SU-DHL-6 (cell line): ENCODE data around the gene CCL24.

Experiments used
- EZH2phosphoT487 ChIP-seq: fragments of 200-600 bp; sonication (generic), shearing (Covaris generic); conservative IDR thresholded peaks from 2 replicates; pipeline ENCODE4 v1.6.1; 2018; ENCODE audit warnings: mild to moderate bottlenecking, antibody characterized with exemption, low read length, moderate library complexity, mixed read lengths
- TF ChIP-seq, protein P1 (sequence below): fragments of 200-600 bp; sonication (generic); IDR thresholded peaks from one replicate; pipeline ENCODE4 v1.5.1; 2017; ENCODE audit warnings: antibody characterized with exemption, mild to moderate bottlenecking, low read length, moderate library complexity; ENCODE audit not compliant: insufficient read depth, poor library complexity, severe bottlenecking

DNA sequence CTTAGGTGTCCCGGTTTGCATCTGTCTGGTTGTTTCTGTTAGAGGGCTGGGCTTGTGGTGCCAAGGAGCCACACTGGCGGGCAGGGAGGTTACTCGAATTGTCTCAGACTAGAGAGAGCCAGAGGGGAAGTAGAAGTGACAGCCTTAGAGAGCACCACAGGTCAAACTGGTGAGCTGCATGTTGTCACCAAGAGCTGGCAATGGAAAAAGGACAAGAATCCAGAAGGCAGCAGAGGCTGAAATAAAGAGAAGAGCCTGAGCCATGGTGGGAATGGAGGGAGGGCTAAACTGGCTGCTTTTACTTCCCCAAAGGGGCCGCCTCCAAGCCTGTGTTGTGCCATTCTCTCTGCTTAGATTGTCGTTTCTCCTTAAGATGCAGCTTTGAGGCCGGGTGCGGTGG is 34.1 kb upstream of the CCL24 start:
- TF ChIP-seq, protein P1, sequence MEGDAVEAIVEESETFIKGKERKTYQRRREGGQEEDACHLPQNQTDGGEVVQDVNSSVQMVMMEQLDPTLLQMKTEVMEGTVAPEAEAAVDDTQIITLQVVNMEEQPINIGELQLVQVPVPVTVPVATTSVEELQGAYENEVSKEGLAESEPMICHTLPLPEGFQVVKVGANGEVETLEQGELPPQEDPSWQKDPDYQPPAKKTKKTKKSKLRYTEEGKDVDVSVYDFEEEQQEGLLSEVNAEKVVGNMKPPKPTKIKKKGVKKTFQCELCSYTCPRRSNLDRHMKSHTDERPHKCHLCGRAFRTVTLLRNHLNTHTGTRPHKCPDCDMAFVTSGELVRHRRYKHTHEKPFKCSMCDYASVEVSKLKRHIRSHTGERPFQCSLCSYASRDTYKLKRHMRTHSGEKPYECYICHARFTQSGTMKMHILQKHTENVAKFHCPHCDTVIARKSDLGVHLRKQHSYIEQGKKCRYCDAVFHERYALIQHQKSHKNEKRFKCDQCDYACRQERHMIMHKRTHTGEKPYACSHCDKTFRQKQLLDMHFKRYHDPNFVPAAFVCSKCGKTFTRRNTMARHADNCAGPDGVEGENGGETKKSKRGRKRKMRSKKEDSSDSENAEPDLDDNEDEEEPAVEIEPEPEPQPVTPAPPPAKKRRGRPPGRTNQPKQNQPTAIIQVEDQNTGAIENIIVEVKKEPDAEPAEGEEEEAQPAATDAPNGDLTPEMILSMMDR, result no peak
- no peak for TF ChIP-seq EZH2phosphoT487
